VCaP (cell line): ENCODE measurements around the gene CTDSP1.
A peak's percentile ranks its signal among the peaks of the same experiment; 100 is the strongest.

ENCODE experiments used
- H3K27ac ChIP-seq: fragments of 450-650 bp; 2 replicates; pipeline ENCODE4 v1.5.1; 2017
- TF ChIP-seq, protein P1 (sequence below): fragments of 450-650 bp; conservative IDR thresholded peaks from 2 replicates; pipeline ENCODE4 v1.5.1; 2017; ENCODE audit warnings: mild to moderate bottlenecking, moderate library complexity

Gene CTDSP1

DNA sequence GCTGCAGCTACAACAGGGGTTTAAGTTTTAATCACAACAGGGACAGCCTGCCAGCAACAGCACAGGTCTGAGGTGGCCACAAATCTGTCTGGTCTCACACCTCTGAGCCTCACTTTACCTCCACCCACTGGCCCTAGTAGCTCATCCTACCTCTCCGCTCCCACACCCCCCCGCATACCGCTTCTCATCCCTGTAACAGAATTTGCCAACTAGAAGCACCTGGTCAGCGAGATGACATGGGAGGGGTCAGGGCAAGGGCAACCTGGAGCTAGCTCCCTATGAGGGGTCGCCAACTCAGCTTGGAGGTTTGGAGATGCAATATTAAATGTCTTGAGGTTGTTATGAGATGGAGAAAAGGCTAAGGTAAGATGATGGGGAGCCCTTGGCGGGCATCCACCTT is 35.5 kb upstream of the CTDSP1 start:
- no peak overlapping the region for H3K27ac ChIP-seq
- TF ChIP-seq, protein P1, sequence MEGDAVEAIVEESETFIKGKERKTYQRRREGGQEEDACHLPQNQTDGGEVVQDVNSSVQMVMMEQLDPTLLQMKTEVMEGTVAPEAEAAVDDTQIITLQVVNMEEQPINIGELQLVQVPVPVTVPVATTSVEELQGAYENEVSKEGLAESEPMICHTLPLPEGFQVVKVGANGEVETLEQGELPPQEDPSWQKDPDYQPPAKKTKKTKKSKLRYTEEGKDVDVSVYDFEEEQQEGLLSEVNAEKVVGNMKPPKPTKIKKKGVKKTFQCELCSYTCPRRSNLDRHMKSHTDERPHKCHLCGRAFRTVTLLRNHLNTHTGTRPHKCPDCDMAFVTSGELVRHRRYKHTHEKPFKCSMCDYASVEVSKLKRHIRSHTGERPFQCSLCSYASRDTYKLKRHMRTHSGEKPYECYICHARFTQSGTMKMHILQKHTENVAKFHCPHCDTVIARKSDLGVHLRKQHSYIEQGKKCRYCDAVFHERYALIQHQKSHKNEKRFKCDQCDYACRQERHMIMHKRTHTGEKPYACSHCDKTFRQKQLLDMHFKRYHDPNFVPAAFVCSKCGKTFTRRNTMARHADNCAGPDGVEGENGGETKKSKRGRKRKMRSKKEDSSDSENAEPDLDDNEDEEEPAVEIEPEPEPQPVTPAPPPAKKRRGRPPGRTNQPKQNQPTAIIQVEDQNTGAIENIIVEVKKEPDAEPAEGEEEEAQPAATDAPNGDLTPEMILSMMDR: no peak

DNA sequence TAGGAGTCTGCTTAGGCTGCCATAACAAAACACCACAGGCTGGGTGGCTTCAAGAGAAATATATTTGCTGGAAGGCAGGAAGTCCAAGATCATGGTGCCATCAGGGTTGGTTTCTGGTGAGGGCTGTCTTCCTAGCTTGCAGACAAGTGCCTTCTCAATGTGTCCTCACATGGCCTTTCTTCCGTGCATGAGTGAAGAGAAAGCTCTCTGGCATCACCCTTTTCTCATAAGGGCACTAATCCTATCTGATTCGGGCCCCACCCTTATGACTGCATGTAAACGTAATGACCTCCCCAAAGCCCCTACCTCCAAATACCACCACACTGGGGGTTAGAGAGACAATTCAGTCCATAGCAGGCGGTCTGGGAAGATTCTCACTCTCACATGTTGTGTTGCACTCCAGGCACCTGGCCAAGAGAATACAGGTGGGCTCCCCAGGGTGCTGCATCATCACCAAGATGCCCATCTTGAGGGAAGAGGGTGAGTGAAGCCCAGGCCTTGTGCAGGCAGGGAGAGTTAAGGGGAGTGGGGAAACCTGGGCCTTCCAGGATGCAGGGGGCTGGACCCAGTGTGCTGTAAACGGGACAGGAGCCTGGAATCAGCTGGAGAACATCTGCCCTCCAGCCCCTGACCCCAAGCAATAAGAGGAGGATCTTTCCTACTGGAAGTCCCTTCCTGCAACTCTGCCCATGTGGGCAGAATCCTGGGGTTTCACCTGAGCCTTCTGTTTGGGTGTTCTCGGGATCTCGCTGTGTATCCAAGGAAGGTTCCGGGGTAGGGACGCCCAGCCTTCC is 32.9 kb upstream of the CTDSP1 start:
- TF ChIP-seq, protein P1: no peak
- no peak overlapping the region; the same call in 1 of the 2 replicates for H3K27ac ChIP-seq

DNA sequence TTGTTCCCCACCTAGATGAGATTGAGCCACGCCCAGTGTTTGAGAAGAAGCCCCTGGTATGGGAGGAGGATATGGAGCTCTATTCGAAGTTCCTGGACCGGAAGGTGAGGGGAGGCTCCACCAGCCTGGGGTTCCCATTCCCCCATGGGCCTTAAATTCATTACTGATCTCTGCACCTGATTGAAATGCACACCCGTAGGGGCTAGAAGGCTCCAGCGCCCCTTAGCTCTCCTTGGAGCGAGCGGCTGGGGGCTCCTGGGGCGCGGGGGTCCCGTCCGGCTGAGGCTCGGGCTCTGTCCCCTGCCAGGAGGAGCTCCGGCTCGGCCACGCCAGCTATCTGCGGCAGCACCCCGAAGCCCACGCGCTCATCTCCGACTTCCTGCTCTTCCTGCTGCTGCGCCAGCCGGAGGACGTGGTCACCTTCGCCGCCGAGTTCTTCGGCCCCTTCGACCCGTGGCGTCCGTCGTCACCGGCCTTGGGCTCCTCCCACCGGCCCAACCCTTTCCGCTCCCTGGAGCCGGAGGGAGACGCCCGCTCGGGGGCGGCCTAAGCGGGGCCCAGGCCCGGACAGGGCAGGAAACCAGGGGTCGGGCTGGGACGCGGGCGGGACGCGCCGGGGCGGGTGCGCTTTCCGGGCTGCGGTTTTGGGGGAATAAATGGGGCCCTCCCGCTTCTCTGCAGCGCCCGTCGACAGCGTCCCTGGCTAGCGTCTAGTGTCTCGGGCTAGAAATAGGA is 32.1 kb upstream of the CTDSP1 start:
- TF ChIP-seq, protein P1: no peak
- peak overlapping the region; percentile 58 for H3K27ac ChIP-seq

DNA sequence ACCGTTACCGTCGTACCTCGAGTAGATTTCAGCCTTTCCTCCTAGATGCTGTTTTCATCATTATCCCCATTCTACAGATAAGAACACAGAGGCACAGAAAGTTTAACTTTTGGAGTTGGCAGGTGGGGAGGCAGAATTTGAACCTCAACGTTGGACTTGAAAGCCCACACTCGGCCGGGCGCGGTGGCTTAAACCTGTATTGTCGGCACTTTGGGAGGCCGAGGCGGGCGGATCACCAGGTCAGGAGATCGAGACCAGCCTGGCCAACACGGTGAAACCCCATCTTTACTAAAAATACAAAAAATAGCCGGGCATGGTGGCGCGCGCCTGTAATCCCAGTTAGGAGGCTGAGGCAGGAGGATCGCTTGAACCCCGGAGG is 31.5 kb upstream of the CTDSP1 start:
- TF ChIP-seq, protein P1: no peak
- peak overlapping the region; percentile 58 for H3K27ac ChIP-seq

DNA sequence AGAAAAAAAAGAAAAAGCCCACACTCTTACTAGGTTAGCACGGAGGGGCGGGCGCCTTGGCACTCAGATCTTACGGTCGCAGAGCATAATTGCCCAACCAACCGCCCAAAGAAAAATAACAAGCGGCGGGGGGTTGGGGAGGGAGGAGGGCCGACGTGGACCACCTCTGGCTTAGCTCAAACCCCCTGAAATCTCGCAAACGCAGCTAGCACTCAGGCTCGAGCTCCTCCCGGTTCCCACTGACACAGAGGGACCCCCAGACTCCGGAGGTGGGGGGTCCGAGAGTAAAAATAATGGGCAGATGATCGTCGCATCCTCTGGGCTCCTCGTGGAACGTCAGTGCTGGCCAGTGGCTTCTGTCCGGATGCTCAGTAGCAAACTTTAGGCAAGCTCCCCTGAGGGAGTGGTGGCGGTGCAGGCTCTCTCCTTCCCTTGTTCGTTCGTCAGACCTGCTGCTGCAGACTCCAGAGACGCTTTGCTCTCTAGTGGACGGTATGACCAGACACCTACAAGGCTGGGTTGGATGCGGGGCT is 31.0 kb upstream of the CTDSP1 start:
- H3K27ac ChIP-seq: peak overlapping the region; percentile 58
- TF ChIP-seq, protein P1: peak; percentile 28; the same call in 1 of the 2 replicates

DNA sequence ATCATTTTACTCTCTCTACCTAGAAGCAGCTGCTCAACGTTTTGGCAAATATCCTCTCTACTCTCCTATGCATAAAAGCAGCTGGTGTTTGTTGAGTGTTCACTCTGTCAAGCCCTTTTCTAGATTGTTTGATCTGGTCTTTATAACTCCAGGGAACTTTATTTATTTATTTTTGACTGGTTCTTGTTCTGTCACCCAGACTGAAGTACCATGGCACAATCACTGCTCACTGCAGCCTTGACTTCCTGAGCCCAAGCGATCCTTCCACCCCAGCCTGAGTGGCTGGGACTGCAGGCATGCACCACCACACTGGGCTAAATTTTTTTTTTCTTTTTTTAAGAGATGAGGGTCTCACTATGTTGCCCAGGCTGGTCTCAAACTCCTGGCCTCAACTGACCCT is 30.3 kb upstream of the CTDSP1 start:
- H3K27ac ChIP-seq: peak overlapping the region; percentile 58
- TF ChIP-seq, protein P1: no peak

DNA sequence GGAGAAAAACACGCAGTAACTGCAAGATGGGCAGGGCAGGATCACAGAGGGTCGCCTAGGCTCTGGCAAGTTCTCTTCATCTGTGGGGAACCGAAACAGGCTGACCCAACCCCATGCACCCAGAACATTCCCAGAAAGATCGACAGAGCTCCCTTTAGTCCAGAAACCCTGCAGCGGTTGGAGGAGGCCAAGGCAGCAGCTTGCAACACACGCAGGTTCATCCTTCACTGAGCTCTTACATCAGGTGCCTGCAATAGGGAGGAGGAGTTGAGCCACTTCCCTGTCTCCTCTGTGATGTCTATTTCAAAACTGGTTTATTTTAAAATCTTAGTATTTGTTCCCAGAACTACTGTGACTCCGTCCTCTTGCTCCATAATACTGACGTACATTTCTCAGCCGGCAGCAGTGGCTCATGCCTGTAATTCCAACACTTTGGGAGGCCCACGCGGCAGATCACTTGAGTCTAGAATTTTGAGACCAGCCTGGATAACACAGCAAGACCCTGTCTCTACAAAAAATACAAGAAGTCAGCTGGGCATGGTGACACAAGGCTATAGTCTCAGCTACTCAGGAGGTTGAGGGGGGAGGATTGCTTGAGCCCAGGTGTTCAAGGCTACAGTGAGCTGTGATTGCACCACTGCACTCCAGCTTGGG is 29.1 kb upstream of the CTDSP1 start:
- no peak overlapping the region for H3K27ac ChIP-seq
- TF ChIP-seq, protein P1: no peak
